Measurements from ENCODE around the gene MRI1.

DNA sequence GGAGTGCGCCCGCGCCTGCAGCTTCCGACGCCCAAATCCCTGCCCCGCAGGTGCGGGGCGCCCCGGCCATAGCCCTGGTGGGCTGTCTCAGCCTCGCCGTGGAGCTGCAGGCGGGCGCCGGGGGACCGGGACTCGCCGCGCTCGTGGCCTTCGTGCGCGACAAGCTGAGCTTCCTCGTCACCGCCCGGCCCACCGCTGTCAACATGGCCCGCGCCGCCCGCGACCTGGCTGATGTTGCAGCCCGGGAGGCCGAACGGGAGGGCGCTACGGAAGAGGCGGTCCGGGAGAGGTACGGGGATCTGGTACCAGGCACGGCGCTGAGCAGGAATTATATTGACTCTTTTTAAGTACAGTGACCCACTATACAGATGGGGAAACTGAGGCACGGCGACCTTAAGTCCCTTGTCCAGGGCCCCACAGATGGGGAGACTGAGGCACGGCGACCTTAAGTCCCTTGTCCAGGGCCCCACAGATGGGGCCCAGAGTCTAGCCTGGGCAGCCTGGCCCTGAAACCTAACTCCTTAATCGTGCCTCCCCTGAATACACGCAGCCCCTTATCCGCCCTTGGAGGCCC lies 586 bp downstream of the MRI1 start:
- TF ChIP-seq POLR2AphosphoS5 (IDR thresholded peaks at IDR 0.05; ENCODE audit: borderline replicate concordance, low read depth, low read length) (no peak), EZH2 (IDR thresholded peaks at IDR 0.05) (no peak), FOXP2 (optimal IDR thresholded peaks at IDR 0.05; ENCODE audit: control extremely low read depth, extremely low read length, insufficient read depth) (no peak)

All from SK-N-MC (cell line).